Jurkat, Clone E6-1 (cell line): ENCODE data around the gene SNRNP27.

ENCODE experiments used
- DNase-seq: peaks from one replicate; pipeline ENCODE4 v3.0.0-alpha.2; 2011; ENCODE audit warnings: low read depth, low spot score
- H3K4me3 ChIP-seq: 2 replicates; pipeline ENCODE4 v1.5.1; 2011; ENCODE audit warnings: mild to moderate bottlenecking, low read length, control low read depth, moderate library complexity

SNRNP27 gene

DNA sequence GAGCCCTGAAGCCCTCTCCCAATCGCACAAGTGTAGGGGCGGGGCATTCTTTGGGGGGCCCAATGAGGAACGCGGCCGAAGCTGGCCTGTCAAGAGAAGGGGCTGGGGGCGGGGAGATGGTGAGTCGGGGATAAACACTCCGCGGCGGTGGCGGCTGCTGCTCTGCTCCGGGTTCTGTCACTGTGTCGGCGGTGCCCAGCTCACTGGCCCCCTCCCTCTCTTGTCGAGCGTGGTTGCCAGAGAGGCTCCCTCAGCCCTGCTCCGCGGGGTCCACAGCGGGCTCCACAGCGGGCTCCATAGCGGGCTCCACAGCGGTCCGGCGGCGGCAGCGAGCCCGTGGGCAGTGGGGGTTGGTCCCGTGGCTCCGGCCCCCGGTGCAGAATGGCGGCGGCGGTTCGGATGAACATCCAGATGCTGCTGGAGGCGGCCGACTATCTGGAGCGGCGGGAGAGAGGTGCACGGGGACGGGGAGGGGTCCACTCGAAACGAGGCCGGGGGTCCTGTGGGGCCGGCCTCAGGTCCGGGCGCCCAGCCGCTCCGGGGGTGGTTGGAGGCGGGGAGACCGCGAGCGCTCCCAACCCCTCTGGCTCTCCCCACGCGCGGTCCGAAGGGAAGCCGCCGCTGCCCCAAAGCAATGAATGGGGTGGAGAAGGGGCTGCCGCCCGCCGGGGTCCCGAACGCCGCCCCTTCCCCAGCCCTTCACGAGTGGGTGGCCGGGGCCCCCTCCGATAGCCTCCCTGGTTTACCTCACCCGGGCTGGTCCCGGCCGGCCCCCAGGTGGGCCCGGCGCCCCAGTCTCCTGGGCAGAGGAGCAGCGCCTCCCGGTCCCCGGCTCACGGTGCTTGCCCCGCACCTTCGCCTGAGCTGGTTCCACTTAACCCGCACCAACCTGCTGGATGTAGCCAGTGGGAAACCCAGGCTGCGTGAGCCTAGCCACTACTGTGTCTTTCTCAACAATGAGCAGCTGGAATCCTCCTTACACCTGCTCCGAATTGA is 21.5 kb downstream of the SNRNP27 start, which contains the start of gene MXD1:
Gene MXD1 (plus strand): TSS at position 160 of the 996 bp plus-strand sequence. CDS start 222 bp downstream, at position 382.
- H3K4me3 ChIP-seq = peak within 1 kb of the TSS; percentile 77
- no peak for DNase-seq

GRCh38 chr2:69916106-69916505 is 22.4 kb downstream of the SNRNP27 start:
- no peak for DNase-seq
- no peak overlapping the region for H3K4me3 ChIP-seq

DNA sequence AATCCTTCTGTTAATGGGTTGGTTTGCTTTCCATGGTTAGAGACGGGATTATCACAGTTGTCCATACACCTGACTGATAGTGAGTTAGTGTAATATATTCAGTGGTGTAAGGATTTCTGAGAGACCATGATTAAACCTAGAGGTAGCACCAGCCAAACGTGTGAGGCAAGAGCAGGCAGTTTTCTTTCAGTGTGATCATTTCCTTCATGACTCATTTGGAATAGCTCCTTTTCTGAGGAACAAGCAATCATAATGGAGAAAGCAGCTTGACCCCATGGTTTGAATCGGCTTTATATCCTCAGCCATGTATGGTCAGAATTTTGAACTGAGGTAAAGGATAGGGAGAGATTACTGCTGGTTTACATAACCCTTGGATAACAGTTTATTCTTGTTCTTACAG is 24.1 kb downstream of the SNRNP27 start:
- no peak for DNase-seq
- H3K4me3 ChIP-seq = no peak overlapping the region

- no peak overlapping the region for H3K4me3 ChIP-seq
- no peak for DNase-seq
Observed at GRCh38 chr2:69918401-69918800, 24.6 kb downstream of the SNRNP27 start.

DNA sequence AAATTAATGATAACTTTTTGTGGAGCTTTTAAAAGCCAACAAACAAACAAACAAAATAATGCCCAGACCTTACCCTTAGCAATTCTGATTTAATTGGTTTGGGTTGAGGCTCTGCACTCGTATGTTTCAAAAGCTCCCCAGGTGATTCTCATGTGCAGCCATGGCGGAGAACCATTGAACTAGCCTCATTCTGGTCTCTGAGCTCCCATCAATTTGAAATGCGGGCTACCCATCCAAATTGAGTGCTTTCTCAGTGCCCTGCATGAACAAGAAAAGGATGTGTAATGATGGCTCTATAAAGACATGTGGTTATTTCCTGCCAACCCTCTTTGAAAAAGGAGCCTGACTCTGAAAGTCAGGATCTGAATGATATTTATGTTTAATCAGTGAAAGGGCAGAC is 29.4 kb downstream of the SNRNP27 start:
- no peak for DNase-seq

GRCh38 chr2:69926849-69927515 is 33.2 kb downstream of the SNRNP27 start:
- H3K4me3 ChIP-seq = no peak overlapping the region
- DNase-seq = no peak

More for the DNA sequence above, 29.4 kb downstream of the SNRNP27 start:
- no peak overlapping the region for H3K4me3 ChIP-seq

- DNase-seq = no peak
- H3K4me3 ChIP-seq = no peak overlapping the region
Observed at GRCh38 chr2:69931832-69932595, 38.3 kb downstream of the SNRNP27 start.

DNA sequence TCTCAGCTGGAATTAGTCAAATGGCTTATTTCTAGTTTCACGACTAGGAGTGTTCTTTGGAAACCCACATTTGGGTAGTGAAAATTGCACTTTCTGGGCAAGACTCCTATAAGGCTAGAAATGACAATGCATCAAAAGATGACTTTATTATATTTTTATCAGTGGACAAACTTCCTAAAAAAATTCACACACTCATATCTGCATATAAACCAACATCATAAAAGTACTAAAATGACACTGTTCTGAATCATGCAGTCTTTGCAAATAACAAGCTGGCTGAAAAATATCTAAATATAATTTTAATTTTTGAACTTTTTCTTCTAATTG is 38.8 kb downstream of the SNRNP27 start:
- no peak for DNase-seq
- H3K4me3 ChIP-seq = no peak overlapping the region

DNA sequence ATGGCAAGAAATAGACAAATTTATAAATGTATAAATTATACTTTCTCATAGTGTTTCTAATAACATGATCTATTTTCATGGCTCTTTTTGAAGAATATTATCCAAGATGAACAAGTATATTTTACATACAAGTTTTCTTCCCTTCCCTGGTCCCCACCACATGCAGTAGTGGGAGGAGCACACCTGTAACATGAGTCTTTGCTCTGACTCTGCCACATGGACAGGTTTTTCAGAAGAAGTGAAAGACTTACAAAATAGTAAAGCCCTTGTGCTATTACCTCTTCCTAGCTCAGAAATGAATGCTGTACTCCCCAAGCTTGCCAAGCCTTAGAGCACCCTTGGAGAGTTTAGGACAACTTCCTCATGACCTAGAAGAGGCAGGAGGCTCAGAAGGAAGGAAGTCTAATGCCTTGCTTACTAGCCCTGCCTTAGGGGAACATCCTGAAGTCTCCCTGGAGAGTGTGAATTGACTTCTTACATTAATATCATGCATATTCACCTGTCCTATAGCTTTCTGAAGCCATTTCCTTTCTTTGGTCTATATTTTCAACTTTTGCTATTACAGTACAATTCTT is 39.6 kb downstream of the SNRNP27 start:
- DNase-seq = no peak
- no peak overlapping the region for H3K4me3 ChIP-seq

DNA sequence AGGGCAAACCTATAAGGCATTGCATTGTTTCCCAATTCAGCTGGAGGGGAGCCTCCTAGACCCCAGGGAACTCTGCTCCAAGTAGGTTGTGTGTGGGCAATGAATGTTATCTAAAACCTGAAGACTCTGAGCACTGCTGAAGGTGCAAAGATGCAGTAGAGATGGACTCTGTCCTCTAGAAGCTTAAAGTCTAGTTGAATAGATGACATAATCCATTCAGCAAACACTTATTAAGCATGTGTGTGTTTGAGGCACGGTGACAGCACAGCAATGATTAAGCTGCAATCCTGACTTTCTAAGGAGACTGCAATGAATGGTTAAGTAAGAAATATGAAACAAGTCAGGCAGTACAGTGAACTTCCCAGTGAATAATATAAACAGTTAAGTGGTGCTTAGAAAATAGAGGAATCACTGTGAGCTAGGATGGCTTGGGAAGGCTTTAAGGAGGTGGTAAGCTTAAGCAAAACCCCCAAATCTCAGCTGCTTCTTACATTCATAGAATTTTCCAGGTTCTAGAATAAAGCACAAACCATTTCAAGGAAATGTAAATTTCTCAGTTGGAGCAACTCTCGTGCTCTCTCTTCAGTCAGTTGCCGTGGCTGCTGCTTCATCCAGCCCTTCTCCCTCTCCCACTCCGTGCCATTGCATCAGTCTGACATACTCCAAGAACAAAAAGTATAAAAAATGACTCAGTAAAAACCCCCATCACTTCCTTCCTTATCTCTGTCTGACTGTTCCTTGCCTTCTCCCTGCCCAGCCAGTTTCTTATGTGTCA is 40.3 kb downstream of the SNRNP27 start:
- DNase-seq = no peak
- H3K4me3 ChIP-seq = no peak overlapping the region

DNA sequence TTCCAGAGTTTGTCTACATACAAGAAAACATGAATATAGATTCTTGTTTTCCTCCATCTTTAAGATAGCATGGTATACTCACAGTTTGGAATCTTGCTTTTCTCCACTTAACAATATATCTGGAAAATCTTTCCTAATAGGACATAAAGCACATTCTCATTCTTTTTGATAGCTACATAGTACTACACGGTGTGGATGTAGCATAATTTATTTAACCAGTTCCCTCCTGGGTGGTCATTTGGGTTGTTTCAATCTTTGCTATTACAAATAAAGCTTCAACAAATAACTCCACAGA is 40.8 kb downstream of the SNRNP27 start:
- no peak overlapping the region for H3K4me3 ChIP-seq
- no peak for DNase-seq

DNA sequence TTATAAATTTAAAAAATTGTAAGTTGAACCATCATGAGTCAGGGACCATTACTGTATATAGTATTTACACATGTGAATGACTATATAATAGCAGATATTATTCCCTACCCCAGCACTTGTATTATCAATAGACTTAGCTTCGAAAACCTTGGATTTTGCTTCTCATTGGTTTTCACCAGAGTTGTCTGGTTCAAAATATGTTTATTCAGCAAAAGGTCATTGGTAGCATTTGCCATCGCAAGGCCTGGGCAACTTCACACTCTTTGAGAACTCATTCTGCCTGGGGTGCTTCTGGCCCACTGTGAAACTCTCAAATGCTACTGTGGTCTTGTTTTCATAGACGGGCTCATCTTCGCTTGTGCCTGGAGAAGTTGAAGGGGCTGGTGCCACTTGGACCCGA is 41.3 kb downstream of the SNRNP27 start:
- no peak overlapping the region for H3K4me3 ChIP-seq
- no peak for DNase-seq

- no peak overlapping the region for H3K4me3 ChIP-seq
- no peak for DNase-seq
Observed at GRCh38 chr2:69936906-69937305, 43.1 kb downstream of the SNRNP27 start.

DNA sequence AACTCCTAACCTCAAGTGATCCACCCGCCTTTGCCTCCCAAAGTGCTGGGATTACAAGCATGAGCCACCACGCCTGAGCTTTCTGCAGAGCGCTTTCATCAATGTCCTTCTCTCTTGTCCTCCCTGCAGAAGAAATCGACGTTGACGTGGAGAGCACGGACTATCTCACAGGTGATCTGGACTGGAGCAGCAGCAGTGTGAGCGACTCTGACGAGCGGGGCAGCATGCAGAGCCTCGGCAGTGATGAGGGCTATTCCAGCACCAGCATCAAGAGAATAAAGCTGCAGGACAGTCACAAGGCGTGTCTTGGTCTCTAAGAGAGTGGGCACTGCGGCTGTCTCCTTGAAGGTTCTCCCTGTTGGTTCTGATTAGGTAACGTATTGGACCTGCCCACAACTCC is 44.2 kb downstream of the SNRNP27 start:
- H3K4me3 ChIP-seq = no peak overlapping the region
- DNase-seq = no peak

GRCh38 chr2:69939722-69940121 is 46.0 kb downstream of the SNRNP27 start:
- H3K4me3 ChIP-seq = no peak overlapping the region
- DNase-seq = no peak

GRCh38 chr2:69940691-69941090 is 46.9 kb downstream of the SNRNP27 start:
- no peak overlapping the region for H3K4me3 ChIP-seq
- no peak for DNase-seq

DNA sequence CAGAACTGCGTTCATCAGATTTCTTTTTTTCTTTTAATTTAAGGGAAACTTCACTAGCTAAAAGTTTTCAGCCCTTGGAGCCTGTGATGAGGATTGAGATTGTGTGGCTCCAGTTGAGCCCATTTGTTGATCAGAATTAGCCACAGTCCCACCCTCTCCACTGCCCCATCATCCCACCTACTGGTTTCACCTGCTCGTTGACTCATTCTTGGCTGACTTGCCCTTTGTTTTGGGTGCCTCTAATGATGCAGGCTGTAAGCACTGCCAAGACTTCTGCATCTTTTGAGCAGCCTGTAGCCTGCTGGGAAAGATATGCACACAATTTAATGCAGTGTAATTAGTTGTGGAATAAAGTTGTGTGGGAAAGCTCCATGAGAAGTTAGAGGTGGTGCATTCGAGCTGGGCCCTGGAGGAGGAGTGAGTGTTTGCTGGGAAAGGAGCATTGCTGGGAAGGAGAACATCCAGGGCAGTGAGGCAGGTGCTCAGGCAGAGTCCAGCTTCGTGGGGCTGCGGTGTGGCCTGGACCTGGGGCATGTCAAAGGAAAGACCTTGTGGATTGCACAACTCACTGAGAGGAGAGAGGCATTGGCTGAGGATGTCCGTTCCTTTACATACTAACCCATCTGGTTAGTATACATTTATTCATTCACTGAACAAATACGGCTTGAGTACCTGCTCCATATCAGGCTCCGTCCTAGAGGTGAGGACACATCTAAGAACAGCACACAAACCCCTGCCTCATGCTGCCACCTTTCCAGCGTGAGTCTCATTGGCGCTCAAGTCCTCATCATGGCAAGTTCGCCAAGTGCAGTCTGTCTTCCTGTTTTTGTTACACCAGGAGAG is 49.5 kb downstream of the SNRNP27 start:
- no peak overlapping the region for H3K4me3 ChIP-seq
- no peak for DNase-seq
